Ishikawa (cell line): ENCODE measurements around the gene NUP153.

ENCODE experiments used
- CREB1 ChIP-seq: IDR thresholded peaks from 2 replicates; pipeline ENCODE4 v1.6.1; 2012; ENCODE audit warnings: low read depth
- EP300 ChIP-seq: IDR thresholded peaks from 2 replicates; pipeline ENCODE4 v1.6.1; 2012; ENCODE audit warnings: borderline replicate concordance
- NFIC ChIP-seq: IDR thresholded peaks from 2 replicates; pipeline ENCODE4 v1.6.1; 2012
- TAF1 ChIP-seq: IDR thresholded peaks from 2 replicates; pipeline ENCODE4 v1.6.1; 2012; ENCODE audit warnings: low read depth, mild to moderate bottlenecking
- TF ChIP-seq, protein P1 (sequence below): IDR thresholded peaks from 2 replicates; pipeline ENCODE4 v1.6.1; 2012
- TF ChIP-seq, protein P2 (sequence below): IDR thresholded peaks from 2 replicates; pipeline ENCODE4 v1.6.1; 2012; ENCODE audit warnings: low read depth, mild to moderate bottlenecking

DNA sequence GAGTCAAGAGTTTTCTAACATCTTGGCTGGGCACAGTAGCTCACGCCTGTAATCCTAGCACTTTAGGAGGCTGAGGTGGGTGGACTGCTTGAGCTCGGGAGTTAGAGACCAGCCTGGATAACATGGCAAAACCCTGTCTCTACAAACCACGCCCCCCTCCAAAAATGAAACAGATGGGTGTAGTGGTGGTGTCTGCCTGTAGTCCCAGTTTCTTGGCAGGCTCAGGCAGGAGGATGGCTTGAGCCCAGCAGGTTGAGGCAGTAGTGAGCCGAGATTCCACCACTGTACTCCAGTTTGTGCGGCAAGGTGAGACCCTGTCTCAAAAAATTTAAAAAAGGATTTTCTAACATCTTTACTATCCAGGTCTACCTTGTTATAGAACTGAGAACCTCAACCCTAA lies 84.6 kb downstream of the NUP153 start:
- TF ChIP-seq TAF1 (no peak), EP300 (no peak), CREB1 (no peak), NFIC (no peak)
- TF ChIP-seq, protein P1, sequence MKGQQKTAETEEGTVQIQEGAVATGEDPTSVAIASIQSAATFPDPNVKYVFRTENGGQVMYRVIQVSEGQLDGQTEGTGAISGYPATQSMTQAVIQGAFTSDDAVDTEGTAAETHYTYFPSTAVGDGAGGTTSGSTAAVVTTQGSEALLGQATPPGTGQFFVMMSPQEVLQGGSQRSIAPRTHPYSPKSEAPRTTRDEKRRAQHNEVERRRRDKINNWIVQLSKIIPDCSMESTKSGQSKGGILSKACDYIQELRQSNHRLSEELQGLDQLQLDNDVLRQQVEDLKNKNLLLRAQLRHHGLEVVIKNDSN, result no peak
- TF ChIP-seq, protein P2, sequence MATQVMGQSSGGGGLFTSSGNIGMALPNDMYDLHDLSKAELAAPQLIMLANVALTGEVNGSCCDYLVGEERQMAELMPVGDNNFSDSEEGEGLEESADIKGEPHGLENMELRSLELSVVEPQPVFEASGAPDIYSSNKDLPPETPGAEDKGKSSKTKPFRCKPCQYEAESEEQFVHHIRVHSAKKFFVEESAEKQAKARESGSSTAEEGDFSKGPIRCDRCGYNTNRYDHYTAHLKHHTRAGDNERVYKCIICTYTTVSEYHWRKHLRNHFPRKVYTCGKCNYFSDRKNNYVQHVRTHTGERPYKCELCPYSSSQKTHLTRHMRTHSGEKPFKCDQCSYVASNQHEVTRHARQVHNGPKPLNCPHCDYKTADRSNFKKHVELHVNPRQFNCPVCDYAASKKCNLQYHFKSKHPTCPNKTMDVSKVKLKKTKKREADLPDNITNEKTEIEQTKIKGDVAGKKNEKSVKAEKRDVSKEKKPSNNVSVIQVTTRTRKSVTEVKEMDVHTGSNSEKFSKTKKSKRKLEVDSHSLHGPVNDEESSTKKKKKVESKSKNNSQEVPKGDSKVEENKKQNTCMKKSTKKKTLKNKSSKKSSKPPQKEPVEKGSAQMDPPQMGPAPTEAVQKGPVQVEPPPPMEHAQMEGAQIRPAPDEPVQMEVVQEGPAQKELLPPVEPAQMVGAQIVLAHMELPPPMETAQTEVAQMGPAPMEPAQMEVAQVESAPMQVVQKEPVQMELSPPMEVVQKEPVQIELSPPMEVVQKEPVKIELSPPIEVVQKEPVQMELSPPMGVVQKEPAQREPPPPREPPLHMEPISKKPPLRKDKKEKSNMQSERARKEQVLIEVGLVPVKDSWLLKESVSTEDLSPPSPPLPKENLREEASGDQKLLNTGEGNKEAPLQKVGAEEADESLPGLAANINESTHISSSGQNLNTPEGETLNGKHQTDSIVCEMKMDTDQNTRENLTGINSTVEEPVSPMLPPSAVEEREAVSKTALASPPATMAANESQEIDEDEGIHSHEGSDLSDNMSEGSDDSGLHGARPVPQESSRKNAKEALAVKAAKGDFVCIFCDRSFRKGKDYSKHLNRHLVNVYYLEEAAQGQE, result no peak
